Central memory CD4-positive, alpha-beta T cell (primary cell): ENCODE results near the gene TAF5L.
"Not testable (repeated sequence)": the region's sequence is repeated elsewhere in the genome, so short reads cannot be mapped to it uniquely, and the experiment has no call there.

ENCODE experiments used
- DNase-seq: peaks from one replicate; pipeline ENCODE4 v3.0.0; 2022

TAF5L gene

DNA sequence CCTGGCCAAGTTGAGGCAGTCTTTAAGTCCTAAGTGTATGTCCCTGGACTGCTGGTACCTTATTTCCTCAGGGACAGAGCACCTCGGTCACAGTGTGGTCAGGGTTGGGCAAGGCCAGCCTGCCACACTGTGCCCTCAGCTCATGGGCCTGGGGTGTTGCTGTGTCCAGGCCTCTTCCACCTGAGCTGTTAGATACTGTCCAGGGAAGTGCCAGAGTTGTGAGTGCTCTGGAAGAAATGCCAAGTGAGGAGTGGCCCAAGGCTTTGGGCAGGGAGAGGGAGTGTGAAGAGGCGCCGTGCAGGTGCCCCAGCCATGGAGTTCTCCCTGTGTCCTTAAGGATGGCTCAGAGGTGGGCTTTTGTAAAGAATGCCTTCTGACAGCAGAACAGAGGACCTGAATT is 15.4 kb upstream of the TAF5L start:
- DNase-seq, result no peak

DNA sequence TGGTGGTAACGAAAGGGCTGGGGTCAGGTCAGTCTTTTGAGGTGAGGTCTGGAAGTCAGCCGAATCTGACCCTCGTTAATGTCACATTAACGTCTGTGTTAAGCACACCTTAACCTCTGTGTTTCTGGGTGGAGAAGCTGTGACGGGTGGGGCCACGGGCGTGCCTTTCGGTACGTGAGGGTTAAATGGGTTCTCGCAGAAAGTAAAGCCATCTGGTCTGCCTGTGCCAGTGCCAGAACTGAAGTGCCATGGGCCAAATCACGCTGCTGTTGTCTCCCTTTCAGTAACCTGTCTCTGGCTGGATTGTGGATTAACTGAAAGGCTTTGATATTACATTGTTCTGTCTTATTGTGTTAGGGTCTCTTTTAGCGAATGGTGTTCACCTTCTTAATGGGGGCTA is 14.5 kb upstream of the TAF5L start:
- no peak for DNase-seq

DNA sequence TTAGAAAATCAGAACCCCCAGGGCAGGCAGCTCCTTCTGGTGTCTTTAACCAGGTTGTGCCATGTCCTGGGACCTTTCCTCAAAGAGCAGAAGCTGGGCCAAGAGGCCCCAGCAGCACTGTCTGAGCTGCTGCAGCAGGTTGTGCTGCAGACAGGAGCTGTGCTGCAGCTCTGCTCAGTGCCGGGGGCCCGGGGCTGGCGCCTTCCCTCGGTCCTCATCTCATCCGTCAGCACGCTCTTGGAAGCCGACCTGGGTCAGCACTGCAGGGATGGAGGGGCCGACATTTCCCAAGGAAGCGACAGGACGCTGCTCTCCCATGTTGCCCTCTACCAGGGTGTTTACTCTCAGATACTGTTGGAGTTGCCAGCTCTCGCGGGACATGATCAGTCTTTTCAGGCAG is 11.8 kb upstream of the TAF5L start:
- DNase-seq, result no peak

DNA sequence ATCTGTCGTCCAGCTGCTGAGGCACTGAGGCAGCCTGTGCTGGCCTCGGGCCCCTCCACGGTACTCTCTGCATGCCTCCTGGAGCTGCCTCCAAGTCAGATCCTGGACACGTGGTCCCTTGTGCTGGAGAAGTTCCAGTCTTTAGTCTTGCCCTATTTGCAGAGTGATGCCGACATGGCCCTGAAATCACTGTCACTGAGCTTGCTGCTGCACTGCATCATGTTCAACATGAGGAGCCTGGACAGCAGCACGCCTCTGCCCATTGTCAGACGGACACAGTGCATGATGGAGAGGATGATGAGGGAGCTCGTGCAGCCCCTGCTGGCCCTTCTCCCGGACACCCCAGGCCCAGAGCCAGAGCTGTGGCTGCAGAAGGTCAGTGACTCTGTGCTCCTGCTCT is 10.1 kb upstream of the TAF5L start:
- no peak for DNase-seq

DNA sequence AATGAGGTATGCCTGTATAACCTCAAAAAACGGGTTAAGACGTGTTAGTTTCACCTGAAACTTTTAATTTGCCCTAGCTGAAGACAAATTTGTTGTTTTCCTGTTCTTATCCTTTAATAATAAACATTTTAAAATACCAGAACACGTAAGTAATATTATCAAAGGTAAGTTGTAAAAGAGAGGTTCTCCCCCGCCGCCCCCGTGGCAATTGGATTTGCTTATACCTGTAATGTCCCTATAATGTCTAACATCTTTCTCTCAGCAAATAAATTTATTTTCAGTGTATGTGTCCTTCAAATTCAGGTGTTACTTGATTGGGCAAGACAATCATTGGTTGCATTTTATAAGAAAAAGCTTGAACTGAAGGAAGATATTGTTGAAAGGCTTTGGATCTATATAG is 6.0 kb upstream of the TAF5L start:
- DNase-seq, result no peak

DNA sequence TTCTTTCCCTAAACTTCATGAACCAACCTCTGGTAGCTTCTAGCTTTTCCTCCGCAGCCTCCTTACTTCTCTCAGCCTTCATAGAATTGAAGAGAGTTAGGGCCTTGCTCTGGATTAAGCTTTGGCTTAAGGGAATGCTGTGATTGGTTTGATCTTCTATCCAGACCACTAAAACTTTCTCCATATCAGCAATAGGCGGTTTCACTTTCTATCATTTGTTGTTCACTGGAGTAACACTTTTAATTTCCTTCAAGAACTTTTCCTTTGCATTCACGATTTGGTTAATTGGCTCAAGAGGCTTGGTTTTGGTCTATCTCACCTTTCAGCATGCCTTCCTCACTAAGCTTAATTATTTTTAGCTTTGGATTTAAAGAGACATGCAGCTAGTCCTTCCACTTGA is 5.2 kb upstream of the TAF5L start:
- no peak for DNase-seq

DNA sequence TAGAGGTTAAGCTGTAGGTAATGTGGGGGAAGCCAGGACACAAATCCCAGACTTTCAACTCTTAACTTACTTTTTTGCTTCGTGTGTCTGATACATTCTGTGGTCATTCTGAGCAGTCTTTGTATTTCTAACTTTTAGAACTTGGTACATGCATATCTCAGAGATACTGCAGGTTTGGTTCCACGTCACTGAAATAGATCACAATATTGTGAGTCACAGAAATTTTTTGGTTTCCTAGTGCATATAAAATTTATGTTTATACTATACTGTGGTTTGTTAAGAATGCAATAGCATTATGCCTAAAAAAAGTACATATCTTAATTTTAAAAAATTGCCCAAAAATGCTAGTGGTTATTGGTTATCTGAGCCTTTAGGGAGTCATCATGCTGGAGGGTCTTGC is 3.3 kb upstream of the TAF5L start:
- no peak for DNase-seq

DNA sequence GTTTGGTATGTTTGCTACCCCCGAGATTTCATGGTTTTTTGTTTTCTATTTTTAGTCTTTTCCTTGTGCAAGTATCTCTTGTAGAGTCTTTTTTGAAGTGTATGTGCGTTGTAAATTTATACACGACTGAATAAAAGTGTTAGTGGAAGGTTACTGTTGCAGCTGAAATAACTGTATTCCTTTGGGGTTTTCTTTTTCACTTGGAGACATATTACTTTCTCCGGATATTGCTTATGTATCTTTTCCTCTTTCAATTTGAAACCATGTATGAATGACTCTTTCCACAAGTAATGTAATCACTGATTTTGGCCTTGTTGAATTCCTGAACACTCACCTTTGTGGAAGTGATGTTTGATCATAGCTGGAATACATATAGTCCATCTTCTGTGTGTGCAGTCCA is 1.1 kb upstream of the TAF5L start:
- DNase-seq, result no peak

DNA sequence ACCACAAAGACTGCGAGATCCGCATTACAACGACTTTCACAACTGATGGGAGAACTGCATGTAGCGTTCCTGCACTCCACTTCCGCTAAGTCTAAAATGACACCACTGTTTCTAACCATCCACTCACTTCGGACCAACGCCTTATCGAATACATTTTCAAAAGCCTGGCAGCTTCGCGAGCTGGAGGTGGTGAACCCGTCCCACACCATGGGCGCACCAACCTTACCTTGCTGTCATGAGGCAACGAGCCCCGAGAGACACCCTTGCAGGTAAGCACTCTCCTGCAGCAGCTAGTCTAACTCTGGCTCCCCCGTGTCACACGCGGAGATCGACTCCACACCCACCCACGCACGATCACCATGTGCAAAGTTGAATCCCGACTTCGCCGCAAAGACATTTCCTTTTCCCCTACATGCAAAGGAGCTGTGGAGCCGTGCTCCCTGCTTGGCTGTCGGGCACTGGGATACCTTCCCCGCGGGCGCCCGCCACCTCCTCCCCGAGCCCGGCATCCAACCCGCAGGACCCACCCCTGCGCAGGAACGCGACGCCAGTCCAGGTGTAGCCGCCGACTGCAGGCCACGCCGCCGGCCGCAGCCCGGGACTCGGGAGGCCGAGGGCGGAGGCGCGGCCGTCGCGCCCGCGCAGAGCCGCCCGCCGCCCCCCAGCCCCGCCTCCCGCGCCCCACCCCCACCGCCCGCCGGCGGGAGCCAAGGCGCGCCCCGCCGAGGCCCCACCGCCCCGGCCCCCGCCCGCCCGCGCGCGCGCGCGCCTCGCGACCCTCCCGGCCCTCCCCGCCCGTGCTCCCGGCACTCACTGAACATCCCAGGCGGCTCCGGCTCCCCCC is 629 bp downstream of the TAF5L start:
- DNase-seq, result peak; percentile 23

DNA sequence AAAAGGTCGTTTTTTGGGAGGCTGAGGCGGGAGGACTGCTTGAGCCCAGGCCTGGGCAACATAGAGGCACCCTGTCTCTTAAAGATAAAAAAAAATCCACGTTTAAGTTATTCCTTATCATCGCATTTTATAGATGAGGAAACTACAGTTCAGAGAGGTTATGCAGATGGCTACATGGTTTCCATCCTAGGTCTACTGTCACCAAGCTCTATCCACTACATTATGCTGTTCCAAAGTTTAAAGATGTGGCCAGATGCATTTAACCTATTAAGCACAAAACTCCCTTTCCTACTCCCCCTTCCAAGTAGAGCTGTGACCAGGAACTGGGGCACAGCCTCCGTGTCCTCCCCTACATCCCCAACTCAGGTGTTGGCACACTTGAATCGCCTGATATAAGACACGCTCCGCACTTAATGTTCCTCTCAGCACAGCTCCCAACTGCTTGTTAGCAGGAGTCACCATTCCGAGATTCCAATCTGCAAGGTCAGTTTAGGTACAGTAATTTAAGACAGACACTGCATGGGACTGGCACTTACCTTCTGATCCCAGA is 1.3 kb downstream of the TAF5L start:
- no peak for DNase-seq

DNA sequence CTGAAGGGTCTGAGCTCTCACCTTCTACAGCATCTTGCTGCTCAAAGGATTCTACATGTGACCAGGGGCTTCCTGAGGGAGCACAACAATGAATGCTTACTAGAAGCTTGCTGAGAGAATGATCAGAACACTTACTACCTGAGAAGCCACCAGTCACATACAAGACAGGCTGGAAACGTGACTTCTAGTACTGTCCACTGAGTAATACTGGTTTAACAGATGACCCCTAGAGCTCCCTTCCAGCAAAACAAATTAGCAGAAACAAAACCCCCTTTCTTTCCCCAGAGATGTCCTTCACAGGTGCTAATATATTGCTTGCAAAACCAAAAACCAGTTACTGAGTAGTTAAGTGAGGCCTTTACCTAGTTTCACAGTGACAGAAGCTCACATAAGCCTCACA is 2.1 kb downstream of the TAF5L start:
- DNase-seq, result no peak

DNA sequence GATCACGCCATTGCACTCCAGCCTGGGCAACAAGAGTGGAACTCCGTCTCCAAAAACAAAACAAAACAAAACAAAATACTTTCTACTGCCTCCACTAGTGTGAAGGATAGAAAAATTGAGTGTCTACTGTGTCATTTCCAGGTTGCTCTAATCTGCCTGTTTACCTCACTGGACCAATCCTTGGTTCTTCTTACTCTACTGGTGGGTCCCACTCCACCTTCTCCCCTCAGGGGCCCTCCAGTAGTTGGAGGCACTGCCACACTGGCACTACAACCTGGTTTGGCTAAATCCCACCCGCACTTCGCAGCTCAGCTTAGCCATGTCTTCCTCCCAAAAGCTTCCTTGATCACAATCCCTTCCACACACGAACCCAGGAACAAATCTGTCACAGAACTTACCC is 2.7 kb downstream of the TAF5L start:
- no peak for DNase-seq

DNA sequence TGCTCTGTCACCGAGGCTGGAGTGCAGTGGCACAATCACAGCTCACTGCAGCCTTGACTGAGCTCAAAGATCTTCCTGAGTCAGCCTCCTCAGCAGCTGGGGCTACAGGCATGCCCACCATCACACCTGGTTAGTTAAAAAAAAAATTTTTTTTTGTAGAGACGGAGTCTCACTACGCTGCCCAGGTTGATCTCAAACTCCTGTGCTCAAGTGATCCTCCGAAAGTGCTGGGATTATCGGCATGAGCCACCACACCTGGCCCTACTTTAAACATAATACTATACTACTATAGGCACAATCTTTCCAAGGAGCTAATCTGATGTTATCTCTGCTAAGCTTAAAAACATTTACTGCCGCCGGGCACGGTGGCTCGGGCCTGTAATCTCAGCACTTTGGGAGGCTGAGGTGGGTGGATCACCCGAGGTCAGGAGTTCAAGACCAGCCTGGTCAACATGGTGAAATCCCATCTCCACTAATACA is 3.2 kb downstream of the TAF5L start:
- DNase-seq, result not testable (repeated sequence)

DNA sequence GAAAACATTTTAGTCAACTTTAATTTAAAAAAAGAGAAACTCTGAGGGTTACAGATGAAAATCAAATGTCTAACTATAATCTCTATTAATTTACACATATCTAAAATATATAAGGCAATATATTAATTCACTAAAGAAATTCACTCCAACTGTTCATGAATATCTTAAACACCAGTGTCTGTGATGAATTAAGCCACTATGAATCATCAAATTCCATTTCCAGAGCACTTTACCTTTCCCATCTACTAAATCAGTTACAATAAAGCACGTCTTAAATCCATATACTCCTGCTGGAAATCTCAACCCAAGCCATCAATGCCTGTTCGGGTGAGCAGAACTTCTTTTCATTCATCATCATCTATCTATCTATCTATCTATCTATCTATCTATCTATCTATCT is 4.3 kb downstream of the TAF5L start:
- DNase-seq, result no peak

DNA sequence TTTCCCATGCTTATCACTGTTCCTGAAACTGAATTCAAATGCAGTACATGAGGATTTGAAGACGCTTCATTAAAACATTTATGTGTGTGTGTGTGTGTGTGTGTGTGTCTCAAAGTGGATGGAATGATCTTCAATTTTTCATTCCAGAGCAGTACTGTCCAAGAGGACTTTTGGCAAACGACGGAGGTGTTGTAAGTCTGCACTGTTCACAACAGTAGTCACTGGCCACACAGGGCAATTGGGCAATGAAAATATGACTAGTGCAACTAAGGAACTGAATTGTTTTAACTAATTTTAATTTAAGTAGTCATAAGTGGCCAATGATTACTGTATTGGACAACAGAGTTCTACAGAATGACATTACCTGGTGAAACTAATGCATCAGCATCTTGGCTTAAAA is 5.0 kb downstream of the TAF5L start:
- no peak for DNase-seq

DNA sequence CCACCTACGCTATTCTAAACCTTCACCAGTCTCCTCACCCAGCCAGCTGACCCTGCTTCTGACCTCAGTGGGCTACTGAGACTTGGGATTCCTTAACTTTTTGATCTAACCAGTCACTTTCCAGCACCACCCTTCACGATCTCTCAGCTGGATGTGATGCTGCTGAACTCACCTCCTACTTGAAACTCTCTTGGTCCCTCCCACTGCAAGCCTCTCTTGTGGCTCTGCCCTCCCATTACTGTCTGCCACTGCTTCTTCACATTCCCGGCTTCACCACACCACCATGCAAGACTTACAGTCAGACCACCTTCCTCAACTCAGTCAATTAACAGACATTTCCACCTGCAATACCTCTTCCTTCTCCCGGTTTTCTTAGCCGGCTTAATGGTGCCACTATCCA is 6.3 kb downstream of the TAF5L start:
- DNase-seq, result no peak

DNA sequence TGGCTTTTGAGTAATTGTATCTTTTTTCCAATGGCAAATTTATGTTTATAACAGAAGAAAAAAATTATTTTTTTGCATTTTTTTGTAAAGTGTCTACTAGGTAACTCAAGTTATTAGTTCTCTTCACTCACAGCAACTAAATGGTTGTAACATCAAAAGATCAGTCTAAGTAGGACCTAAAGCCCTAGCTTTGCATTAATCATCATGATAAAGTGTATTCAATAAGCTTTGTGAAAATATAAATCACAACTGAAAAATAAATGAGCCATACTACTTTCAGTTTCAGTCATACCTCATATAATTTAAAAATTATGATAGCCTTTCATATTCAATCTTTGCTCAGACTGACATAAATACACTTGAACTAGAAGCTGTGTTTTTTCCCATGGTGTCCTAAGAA is 6.9 kb downstream of the TAF5L start:
- no peak for DNase-seq

DNA sequence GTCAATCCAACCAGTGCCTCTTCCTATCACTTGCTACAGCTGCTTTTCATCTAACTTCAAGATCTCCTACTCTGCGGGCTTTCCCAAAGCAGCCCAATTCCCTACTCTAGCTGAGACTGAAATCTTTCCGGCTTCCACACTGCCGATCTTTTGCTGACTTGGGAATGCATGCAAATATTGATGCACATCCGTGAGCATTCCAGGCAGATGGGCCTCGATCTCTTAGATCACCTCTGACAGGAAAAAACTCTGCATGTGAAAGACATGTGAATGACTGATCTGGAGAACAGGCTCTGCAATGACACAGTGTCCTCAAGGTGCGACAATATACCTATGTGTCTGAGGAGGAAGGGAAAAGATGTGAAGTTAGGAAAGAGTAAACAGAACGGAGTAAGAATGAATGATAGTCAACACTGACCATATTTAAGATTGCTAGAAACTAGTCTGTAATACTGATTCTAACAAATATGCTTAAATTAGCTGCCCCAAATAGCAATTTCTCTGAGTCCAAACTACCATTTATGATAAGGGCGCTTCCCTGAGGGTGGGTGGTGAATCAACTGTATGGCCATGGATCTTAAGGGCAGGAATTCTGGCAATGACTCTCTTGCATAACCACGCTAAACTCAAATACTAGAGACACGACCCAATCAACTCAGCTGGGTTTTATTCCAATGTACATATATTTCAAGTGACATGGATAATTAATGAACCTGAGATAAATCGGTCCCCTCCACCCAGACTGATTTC is 8.4 kb downstream of the TAF5L start:
- no peak for DNase-seq

DNA sequence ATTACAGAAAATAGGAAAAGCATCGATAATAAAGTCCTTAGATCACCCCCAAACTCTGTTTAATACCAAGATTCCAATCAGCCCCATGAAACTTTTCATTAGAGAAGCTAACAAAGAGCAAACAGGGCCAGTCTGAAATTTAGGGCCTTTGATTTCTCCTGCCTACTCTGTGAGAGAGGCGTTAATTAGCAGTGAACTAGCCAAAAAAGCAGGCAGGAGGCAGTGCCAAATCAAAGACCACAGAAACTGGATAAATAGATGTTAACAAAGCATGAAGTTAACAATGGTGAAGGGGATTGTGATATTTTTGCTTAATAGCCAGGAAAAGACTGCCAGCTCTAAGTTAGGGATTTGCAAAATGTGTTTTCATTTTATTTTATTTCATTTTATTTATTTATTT is 11.2 kb downstream of the TAF5L start:
- no peak for DNase-seq

DNA sequence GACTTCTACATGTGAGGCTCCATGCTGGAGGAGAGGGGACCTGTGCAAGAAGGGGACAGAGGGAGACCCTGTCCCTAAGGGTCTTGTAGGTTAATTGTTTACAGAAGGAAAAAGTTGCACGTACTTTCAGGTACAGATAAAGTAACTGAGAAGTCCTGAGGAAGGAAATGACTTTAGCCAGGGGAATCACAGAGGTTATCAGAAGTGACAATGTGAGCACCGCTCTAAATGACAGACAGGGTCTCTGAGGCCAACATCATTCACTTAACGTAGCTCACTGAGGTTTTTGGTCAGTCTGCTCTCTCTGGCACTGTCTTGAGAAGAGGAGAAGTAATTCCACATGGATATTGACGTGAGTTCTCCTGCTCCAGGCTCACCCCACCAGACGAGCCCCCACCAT is 12.0 kb downstream of the TAF5L start:
- no peak for DNase-seq

DNA sequence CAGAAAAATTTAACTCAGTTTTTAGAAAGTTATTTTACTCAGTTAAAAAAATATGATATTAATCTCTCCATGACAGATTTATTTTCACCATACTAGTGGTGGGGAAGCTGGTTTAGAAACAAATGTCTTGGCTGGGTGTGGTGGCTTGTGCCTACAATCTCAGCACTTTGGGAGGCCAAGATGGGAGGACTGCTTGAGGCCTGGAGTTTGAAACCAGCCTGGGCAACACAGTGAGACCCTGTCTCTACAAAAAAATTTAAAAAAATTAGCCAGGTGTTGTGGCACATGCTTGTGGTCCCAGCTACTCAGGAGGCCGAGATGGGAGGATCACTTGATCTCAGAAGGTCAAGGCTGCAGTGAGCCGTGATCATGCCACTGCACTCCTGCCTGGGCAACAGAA is 17.3 kb downstream of the TAF5L start:
- no peak for DNase-seq

DNA sequence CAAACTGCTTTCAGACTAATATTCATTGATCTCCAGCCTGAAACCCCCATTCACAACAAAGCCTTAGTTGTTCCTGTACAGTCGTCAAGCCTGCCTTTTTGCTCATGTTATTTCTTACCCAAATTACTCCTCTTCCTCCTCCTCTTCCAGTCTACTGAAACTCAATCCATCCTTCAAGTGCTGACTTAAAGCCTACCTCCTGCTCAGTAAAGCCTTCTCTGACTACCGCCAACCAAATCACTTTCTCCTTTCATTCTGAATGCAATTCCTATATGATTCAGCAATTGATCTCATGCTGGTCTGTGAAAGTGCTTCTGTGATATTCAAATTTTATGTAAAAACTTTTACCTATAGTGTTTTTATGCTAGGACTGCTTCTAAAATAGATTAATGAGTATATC is 18.6 kb downstream of the TAF5L start:
- DNase-seq, result no peak

DNA sequence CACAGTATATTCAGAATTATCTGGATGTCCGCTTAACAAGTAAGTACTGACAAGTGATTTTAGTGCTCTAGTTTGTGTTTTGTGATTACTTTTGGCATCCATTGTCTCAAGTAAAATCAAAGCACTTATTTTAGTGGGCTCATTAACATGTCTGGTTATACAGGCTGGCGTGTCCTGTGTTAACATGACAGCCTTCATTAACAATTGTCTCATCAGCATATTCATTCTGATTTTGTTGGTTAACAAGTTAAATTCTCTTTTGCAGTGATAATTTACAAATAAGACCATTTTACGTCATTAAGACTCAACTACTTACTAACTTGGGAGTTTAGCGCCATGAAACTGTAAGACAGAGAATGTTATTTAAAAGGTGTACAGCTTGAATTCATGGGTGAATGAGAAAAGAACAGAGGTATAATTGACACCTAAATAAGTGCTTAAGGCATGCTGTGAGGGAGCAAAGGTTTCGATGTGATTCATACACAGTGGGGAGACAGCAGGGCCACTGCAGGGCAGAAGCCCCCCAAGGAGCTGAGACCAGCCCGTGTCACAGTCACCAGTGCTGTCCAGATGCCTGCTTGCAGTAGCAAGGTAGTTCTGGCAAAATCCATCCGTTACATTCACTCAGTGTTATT is 22.4 kb downstream of the TAF5L start:
- DNase-seq, result no peak

DNA sequence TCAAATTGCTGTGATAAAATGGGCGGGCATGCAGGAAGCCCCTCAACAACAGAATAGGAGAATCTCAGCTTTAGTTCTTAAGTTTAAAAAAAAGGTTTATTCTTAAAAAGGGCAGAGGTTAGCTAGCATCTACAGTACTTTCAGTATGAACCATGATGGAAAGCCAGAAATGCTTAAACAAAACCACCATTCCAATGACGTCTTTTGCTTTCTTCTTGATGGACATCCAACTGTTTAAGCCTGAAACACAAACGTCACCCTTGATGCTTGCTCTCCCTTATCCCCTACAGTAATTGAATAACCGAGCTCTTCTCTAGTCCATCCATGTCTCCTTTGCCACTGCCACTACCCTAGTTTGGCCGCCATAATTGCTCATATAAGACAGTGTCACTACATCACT is 25.7 kb downstream of the TAF5L start:
- no peak for DNase-seq
